A549 (cell line): ENCODE data around the gene KRT38.

Experiments
- POLR2A ChIP-seq: IDR thresholded peaks from 2 replicates; pipeline ENCODE4 v1.6.1; 2012; ENCODE audit warnings: mild to moderate bottlenecking, low read length
- RCOR1 ChIP-seq: fragments of 150-350 bp; IDR thresholded peaks from 2 replicates; pipeline ENCODE4 v1.6.1; 2014; ENCODE audit warnings: antibody characterized with exemption, low read length, low read depth
- ZNF302 ChIP-seq: fragments of 250-450 bp; sonication (Bioruptor Pico); IDR thresholded peaks from 2 replicates; pipeline ENCODE4 v1.9.0; 2021; ENCODE audit warnings: inconsistent platforms, mild to moderate bottlenecking, moderate library complexity
- TF ChIP-seq, protein P1 (sequence below): fragments of >200 bp; sonication (Bioruptor Twin); formaldehyde crosslinking; IDR thresholded peaks from 2 replicates; pipeline ENCODE4 v1.6.1; 2016
- TF ChIP-seq, protein P2 (sequence below): fragments of 450-650 bp; IDR thresholded peaks from 2 replicates; pipeline ENCODE4 v1.6.1; 2014; ENCODE audit warnings: antibody characterized with exemption
- TF ChIP-seq, protein P3 (sequence below): fragments of >200 bp; sonication (Bioruptor Twin); formaldehyde crosslinking; IDR thresholded peaks from 3 replicates; pipeline ENCODE4 v1.5.1; 2016
- TF ChIP-seq, protein P4 (sequence below): IDR thresholded peaks from 2 replicates; pipeline ENCODE4 v1.6.1; 2012

DNA sequence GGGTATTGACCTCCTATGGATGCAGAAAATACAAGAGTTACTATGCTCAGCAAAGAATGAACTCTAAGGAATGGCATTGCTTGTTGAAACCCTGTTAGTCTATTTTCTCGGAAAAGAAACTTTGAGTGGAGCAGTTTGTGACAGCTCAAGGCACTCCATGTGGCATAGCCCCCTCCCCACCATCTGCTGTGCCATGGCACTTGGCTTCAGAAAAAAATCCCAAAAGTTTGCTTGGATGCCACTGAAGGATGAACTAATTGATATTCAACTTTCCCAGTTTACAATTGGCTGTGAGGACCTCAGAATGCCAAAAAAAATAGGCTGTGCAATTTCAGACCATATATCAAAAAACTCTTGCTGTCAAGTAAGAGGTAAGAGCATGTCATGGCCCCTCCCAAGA is 45.2 kb downstream of the KRT38 start:
- TF ChIP-seq RCOR1 (no peak), POLR2A (no peak), ZNF302 (CRISPR knock-in tag) (no peak)
- TF ChIP-seq, protein P1, sequence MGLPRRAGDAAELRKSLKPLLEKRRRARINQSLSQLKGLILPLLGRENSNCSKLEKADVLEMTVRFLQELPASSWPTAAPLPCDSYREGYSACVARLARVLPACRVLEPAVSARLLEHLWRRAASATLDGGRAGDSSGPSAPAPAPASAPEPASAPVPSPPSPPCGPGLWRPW, result no peak
- TF ChIP-seq, protein P2, sequence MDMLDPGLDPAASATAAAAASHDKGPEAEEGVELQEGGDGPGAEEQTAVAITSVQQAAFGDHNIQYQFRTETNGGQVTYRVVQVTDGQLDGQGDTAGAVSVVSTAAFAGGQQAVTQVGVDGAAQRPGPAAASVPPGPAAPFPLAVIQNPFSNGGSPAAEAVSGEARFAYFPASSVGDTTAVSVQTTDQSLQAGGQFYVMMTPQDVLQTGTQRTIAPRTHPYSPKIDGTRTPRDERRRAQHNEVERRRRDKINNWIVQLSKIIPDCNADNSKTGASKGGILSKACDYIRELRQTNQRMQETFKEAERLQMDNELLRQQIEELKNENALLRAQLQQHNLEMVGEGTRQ, result no peak
- TF ChIP-seq, protein P3, sequence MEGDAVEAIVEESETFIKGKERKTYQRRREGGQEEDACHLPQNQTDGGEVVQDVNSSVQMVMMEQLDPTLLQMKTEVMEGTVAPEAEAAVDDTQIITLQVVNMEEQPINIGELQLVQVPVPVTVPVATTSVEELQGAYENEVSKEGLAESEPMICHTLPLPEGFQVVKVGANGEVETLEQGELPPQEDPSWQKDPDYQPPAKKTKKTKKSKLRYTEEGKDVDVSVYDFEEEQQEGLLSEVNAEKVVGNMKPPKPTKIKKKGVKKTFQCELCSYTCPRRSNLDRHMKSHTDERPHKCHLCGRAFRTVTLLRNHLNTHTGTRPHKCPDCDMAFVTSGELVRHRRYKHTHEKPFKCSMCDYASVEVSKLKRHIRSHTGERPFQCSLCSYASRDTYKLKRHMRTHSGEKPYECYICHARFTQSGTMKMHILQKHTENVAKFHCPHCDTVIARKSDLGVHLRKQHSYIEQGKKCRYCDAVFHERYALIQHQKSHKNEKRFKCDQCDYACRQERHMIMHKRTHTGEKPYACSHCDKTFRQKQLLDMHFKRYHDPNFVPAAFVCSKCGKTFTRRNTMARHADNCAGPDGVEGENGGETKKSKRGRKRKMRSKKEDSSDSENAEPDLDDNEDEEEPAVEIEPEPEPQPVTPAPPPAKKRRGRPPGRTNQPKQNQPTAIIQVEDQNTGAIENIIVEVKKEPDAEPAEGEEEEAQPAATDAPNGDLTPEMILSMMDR, result no peak
- TF ChIP-seq, protein P4, sequence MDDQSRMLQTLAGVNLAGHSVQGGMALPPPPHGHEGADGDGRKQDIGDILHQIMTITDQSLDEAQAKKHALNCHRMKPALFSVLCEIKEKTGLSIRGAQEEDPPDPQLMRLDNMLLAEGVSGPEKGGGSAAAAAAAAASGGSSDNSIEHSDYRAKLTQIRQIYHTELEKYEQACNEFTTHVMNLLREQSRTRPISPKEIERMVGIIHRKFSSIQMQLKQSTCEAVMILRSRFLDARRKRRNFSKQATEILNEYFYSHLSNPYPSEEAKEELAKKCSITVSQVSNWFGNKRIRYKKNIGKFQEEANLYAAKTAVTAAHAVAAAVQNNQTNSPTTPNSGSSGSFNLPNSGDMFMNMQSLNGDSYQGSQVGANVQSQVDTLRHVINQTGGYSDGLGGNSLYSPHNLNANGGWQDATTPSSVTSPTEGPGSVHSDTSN, result no peak
